Activated B cell treated with CpG ODN at 0.5 μM for 24 hours (primary cell): ENCODE results near the gene RFTN1. TPM values are rescaled to one million over a fixed set of nuclear protein-coding genes. Genes with fewer than 3 reads are reported as not detected.
A peak's percentile ranks its signal among the peaks of the same experiment; 100 is the strongest.

ENCODE experiments used
- ATAC-seq: fragments of 200-7000 bp; cut with Tn5 transposase; one replicate; pipeline ENCODE4 v1.10.0; 2021; ENCODE audit warnings: low read depth, mild to moderate bottlenecking, moderate library complexity
- CTCF ChIA-PET: fragments of 350-600 bp; sonication (Branson Sonifier 250); formaldehyde crosslinking; loops from one replicate; lab custom pipeline; 2021; ENCODE audit warnings: antibody characterized with exemption; lab: Charles Lee
- POLR2A ChIA-PET: fragments of 350-600 bp; sonication (Branson Sonifier 250); formaldehyde crosslinking; loops from one replicate; lab custom pipeline; 2021; ENCODE audit warnings: antibody characterized with exemption; lab: Charles Lee
- DNase-seq: peaks from one replicate; pipeline ENCODE4 v3.0.0; 2022
- H3K27ac Mint-ChIP-seq: one replicate; pipeline ENCODE4 v1.8.0; 2020; ENCODE audit warnings: mixed read lengths
- H3K27me3 Mint-ChIP-seq: one replicate; pipeline ENCODE4 v1.8.0; 2021; ENCODE audit warnings: mixed read lengths
- H3K36me3 Mint-ChIP-seq: one replicate; pipeline ENCODE4 v1.8.0; 2021; ENCODE audit warnings: low read depth, mixed read lengths
- H3K4me1 Mint-ChIP-seq: one replicate; pipeline ENCODE4 v1.8.0; 2021; ENCODE audit warnings: mixed read lengths
- H3K4me3 Mint-ChIP-seq: one replicate; pipeline ENCODE4 v1.8.0; 2020; ENCODE audit warnings: mild to moderate bottlenecking, mixed read lengths
- H3K9me3 Mint-ChIP-seq: one replicate; pipeline ENCODE4 v1.8.0; 2020; ENCODE audit warnings: mixed read lengths
- intact Hi-C: fragments of 100-400 bp; cut with micrococcal nuclease; formaldehyde crosslinking; loops from one replicate; pipeline ENCODE4 v1.15.1; 2024
- total RNA-seq: library from RNA; stranded (reverse); gene quantifications from 2 replicates; pipeline ENCODE4 v1.2.3, GENCODE V29; 2022
- TF ChIP-seq, protein P1 (sequence below): fragments of 200-600 bp; IDR thresholded peaks from one replicate; pipeline ENCODE4 v1.8.0; 2022; ENCODE audit warnings: antibody characterized with exemption, mild to moderate bottlenecking

The RFTN1 gene
- total RNA-seq, 1 donor from 2014 or later = 365 TPM

DNA sequence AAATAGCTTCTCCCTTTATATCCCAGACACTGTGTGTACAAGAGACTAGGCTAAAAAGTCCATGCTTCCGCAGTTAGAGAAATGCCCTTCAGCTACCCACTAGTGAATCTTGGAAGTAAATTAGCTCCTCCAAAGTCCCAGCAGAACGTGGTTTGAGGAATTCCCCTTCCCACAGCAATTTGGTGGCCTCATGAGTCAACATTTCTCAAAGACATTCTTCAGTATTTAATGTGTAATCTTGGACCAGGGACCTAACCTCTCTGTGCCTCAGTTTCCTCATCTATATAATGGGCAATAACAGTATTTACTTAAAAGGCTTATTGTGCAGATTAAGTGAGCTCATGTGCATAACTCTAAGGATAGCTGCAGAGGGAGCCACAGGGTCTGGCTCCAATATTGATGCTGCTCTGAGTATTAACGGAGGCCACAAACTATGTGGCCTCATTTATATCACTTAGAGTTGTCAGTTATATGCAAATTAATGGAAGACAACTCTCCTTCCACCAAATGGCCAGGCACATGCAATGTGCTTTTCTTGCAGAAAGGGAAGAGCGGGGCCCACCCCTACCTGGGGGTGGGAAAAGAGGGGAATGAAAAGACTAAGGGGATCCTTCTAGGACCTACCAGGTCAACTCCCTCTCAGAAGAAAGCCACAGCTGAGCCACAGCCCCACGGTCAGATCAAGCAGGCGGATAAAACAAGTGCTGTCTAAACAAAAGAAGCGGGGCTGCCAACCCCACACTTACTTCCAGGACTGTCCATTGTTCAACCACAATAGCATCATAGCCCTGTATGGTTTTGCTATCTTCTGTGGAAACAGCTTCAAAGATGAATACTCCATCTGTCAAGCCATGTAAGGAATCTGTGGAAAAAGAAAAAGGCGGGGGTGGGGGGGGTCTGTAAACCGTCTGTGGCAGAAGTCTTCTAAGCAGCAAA lies 156.0 kb downstream of the RFTN1 start:
- no peaks in the 10 kb centered on the region for H3K27me3 Mint-ChIP-seq
- peak overlapping the region; percentile 13 for H3K27ac Mint-ChIP-seq
- DNase-seq (no peak), ATAC-seq (no peak)
- POLR2A ChIA-PET = interaction anchor here (0.7 to 1.1 kb wide), 2 partner anchors 11 to 74 kb away, joined by 3 to 5 read pairs; no protein-coding TSS in a partner anchor
- TF ChIP-seq, protein P1, sequence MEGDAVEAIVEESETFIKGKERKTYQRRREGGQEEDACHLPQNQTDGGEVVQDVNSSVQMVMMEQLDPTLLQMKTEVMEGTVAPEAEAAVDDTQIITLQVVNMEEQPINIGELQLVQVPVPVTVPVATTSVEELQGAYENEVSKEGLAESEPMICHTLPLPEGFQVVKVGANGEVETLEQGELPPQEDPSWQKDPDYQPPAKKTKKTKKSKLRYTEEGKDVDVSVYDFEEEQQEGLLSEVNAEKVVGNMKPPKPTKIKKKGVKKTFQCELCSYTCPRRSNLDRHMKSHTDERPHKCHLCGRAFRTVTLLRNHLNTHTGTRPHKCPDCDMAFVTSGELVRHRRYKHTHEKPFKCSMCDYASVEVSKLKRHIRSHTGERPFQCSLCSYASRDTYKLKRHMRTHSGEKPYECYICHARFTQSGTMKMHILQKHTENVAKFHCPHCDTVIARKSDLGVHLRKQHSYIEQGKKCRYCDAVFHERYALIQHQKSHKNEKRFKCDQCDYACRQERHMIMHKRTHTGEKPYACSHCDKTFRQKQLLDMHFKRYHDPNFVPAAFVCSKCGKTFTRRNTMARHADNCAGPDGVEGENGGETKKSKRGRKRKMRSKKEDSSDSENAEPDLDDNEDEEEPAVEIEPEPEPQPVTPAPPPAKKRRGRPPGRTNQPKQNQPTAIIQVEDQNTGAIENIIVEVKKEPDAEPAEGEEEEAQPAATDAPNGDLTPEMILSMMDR = no peak
- intact Hi-C loops = no loop called here
- H3K4me1 Mint-ChIP-seq = peaks cover 11% of the 10 kb centered on the region
- CTCF ChIA-PET = no interaction called here
- H3K9me3 Mint-ChIP-seq = no peaks in the 10 kb centered on the region
- H3K36me3 Mint-ChIP-seq = peaks cover 84% of the 10 kb centered on the region
- no peak overlapping the region for H3K4me3 Mint-ChIP-seq

DNA sequence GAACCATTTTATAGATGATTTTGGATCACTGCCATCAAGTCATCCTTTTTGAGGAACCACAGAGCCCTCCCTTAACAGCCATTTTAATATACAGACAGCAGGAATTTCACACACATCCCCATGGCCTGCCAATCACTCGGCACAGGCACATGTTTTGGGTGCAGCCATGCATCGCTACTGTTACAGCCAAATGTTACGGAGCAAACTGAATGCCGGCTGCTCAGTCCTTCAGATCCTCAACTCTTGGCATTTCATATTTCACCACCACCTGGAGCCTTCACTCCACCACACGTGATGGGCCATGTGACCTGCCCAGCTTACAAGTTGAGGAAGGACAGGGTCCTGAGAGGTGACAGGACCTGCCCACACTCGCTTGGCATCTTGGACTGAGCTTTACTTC lies 157.7 kb downstream of the RFTN1 start:
- Mint-ChIP-seq H3K4me3 (no peak overlapping the region), H3K36me3 (peaks cover 87% of the 10 kb centered on the region), H3K27ac (no peak overlapping the region), H3K9me3 (no peaks in the 10 kb centered on the region), H3K4me1 (peaks cover 11% of the 10 kb centered on the region), H3K27me3 (no peaks in the 10 kb centered on the region)
- ChIA-PET CTCF (no interaction called here), POLR2A (no interaction called here)
- ATAC-seq = no peak
- TF ChIP-seq, protein P1 = no peak
- intact Hi-C loops = no loop called here
- no peak for DNase-seq

DNA sequence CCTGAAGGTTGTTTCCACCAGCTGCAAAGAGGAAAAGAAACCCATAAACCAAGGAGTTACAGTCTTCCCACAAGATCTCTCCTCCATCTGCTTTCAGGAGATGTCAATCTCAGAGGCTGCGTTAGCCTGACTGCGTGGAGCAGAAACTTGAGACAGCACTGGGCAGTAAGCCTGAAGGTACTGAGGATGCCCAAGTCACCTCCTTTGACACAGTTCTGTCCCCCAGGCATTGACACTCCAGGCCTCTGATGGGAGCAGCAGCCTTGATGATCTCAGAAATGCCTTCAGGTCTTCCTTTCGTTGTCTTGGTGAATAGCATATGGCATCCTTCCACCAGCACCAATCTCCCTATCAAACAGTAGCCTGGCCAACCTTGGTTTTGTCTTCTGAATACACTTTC lies 159.2 kb downstream of the RFTN1 start:
- peaks cover 7% of the 10 kb centered on the region for H3K4me1 Mint-ChIP-seq
- TF ChIP-seq, protein P1 = no peak
- intact Hi-C loops = no loop called here
- peaks cover 95% of the 10 kb centered on the region for H3K36me3 Mint-ChIP-seq
- no peaks in the 10 kb centered on the region for H3K27me3 Mint-ChIP-seq
- no peak for ATAC-seq
- no peak for DNase-seq
- ChIA-PET POLR2A (no interaction called here), CTCF (no interaction called here)
- H3K9me3 Mint-ChIP-seq = no peaks in the 10 kb centered on the region
- no peak overlapping the region for H3K27ac Mint-ChIP-seq
- no peak overlapping the region for H3K4me3 Mint-ChIP-seq

DNA sequence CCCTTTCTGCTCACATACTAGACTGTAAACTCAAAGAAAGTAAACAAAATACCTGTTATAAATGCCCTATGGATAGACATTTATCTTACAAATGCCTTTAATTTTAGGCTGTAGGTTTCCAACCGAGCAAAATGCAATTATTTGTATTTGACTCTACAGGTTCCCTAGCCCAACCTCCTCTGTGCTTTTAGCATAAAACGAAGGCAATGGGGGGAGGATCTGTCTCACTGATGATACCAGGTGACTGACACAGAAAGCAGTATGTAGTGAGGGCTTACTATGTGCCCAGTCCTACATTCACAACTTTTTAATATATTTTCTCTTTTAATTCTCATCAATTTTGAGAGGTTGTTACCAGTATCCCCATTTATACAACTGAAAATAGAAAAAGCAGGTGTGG lies 161.1 kb downstream of the RFTN1 start:
- Mint-ChIP-seq H3K27me3 (no peaks in the 10 kb centered on the region), H3K36me3 (peaks cover 97% of the 10 kb centered on the region), H3K9me3 (no peaks in the 10 kb centered on the region), H3K4me3 (no peak overlapping the region), H3K27ac (no peak overlapping the region), H3K4me1 (no peaks in the 10 kb centered on the region)
- ChIA-PET POLR2A (interaction anchor here (1.0 kb wide), 1 partner anchor 159 kb away, joined by 3 read pairs; no protein-coding TSS in a partner anchor), CTCF (no interaction called here)
- DNase-seq (no peak), ATAC-seq (no peak)
- TF ChIP-seq, protein P1 = no peak
- intact Hi-C loops = no loop called here

DNA sequence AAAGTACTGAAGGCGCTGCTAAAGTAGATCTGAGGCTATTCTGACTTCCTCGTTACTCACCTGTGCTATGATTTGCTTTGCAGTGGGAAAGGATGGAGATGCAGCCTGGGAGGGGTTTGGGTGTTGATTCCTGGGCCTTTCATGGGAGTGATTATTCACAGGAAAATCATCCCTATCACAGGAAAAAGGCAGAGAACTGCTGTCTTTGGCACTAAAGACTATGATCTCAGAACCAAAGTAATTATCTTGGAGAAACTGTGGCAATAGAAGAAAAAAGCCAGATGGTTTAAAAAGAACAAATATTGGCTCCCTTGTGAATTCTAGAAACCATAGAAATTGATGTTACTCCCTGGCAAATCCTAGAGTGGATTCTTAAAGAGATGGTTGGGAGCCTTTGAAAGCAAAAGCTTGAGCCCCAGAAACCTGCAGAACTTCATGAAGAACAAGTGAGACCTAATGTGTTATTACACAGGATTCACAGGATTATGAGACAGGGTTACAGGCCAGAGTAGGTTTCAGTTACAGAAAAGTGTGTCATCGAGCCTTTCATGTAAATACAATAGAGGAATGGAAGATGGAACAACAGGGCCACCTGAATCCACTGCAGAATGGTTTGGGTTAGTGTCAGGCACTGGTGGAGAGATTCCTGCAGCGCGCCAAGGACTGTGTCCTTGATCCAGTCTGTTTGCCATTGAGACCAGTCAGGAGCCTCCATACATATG lies 162.7 kb downstream of the RFTN1 start:
- ChIA-PET POLR2A (no interaction called here), CTCF (no interaction called here)
- H3K9me3 Mint-ChIP-seq = no peaks in the 10 kb centered on the region
- H3K36me3 Mint-ChIP-seq = peaks cover 98% of the 10 kb centered on the region
- TF ChIP-seq, protein P1 = no peak
- intact Hi-C loops = no loop called here
- H3K4me3 Mint-ChIP-seq = no peak overlapping the region
- H3K4me1 Mint-ChIP-seq = no peaks in the 10 kb centered on the region
- no peak for DNase-seq
- H3K27me3 Mint-ChIP-seq = no peaks in the 10 kb centered on the region
- no peak overlapping the region for H3K27ac Mint-ChIP-seq
- ATAC-seq = no peak
